CD14-positive monocyte (primary cell): ENCODE data around the gene PGM5. TPM values are rescaled to one million over a fixed set of nuclear protein-coding genes. Genes with fewer than 3 reads are reported as not detected.

ENCODE experiments used
- DNase-seq, 3 donors: peaks; one replicate each; pipeline ENCODE4 v3.0.0-alpha.2; 2011 to 2022
- H2AFZ ChIP-seq: 2 replicates; pipeline ENCODE4 v1.6.0; 2012; ENCODE audit warnings: mild to moderate bottlenecking, low read depth, low read length, inconsistent platforms; ENCODE audit not compliant: insufficient read depth, poor library complexity, severe bottlenecking
- H3K27ac ChIP-seq, 2 donors: 1 replicate in 1 of 2; 2 replicates in 1 of 2; pipeline ENCODE4 v1.5.1; 2012 to 2013; ENCODE audit warnings: low read length in 2 of 2, control low read depth in 1 of 2, inconsistent platforms in 1 of 2, low read depth in 1 of 2, mild to moderate bottlenecking in 1 of 2
- H3K27me3 ChIP-seq, 2 donors: one replicate each; pipeline versions ENCODE4 v1.6.0 to v1.6.1; 2011 to 2013; ENCODE audit warnings: low read length in 2 of 2; ENCODE audit not compliant: control insufficient read depth in 2 of 2, insufficient read depth in 2 of 2
- H3K36me3 ChIP-seq, 2 donors: replicated peaks in 1 of 2; 1 replicate in 1 of 2; 2 replicates in 1 of 2; pipeline versions ENCODE4 v1.5.1 to v1.6.1; 2012 to 2013; ENCODE audit warnings: low read length in 2 of 2, control low read depth in 1 of 2, inconsistent platforms in 1 of 2, mild to moderate bottlenecking in 1 of 2; ENCODE audit not compliant: insufficient read depth in 2 of 2, control insufficient read depth in 1 of 2
- H3K4me1 ChIP-seq, 2 donors: 1 replicate in 1 of 2; 2 replicates in 1 of 2; pipeline versions ENCODE4 v1.5.1 to v1.6.1; 2012 to 2013; ENCODE audit warnings: low read length in 2 of 2, control low read depth in 1 of 2, inconsistent platforms in 1 of 2, mild to moderate bottlenecking in 1 of 2, moderate library complexity in 1 of 2; ENCODE audit not compliant: insufficient read depth in 2 of 2, control insufficient read depth in 1 of 2
- H3K4me2 ChIP-seq: replicated peaks from 2 replicates; pipeline ENCODE3; 2012; ENCODE audit warnings: low read length, moderate library complexity, mild to moderate bottlenecking; ENCODE audit not compliant: poor library complexity, severe bottlenecking; ENCODE audit errors: extremely low read depth
- H3K4me3 ChIP-seq, 3 experiments: fragments of 200-600 bp in 1 of 3; sonication (generic) in 1 of 3; replicated peaks in 1 of 3; 1 replicate in 2 of 3; 2 replicates in 1 of 3; pipeline ENCODE4 v1.5.1; 2011 to 2013; ENCODE audit warnings: low read length in 3 of 3, mild to moderate bottlenecking in 3 of 3, control low read depth in 2 of 3, low read depth in 2 of 3, inconsistent platforms in 1 of 3, moderate library complexity in 1 of 3
- H3K79me2 ChIP-seq: 2 replicates; pipeline ENCODE4 v1.6.0; 2012; ENCODE audit warnings: mild to moderate bottlenecking, control low read depth, inconsistent platforms, low read length, moderate library complexity; ENCODE audit not compliant: insufficient read depth
- H3K9ac ChIP-seq: 2 replicates; pipeline ENCODE4 v1.6.0; 2017; ENCODE audit warnings: low read length, mild to moderate bottlenecking; ENCODE audit not compliant: insufficient read depth, poor library complexity, severe bottlenecking
- H3K9me3 ChIP-seq, 2 donors: replicated peaks in 1 of 2; 1 replicate in 1 of 2; 2 replicates in 1 of 2; pipeline versions ENCODE4 v1.5.1 to v1.6.1; 2012 to 2013; ENCODE audit warnings: low read length in 2 of 2, control low read depth in 1 of 2; ENCODE audit not compliant: control insufficient read depth in 1 of 2, insufficient read depth in 1 of 2
- H4K20me1 ChIP-seq: 2 replicates; pipeline ENCODE4 v1.6.0; 2012; ENCODE audit warnings: mild to moderate bottlenecking, low read length, control low read depth, moderate library complexity; ENCODE audit not compliant: insufficient read depth
- H3K27ac Mint-ChIP-seq, 7 donors: one replicate each; pipeline ENCODE4 v1.8.0; 2020; ENCODE audit warnings: mild to moderate bottlenecking in 7 of 7, mixed read lengths in 7 of 7, moderate library complexity in 6 of 7, inconsistent platforms in 2 of 7
- H3K27me3 Mint-ChIP-seq, 3 donors: one replicate each; pipeline ENCODE4 v1.8.0; 2021 to 2022; ENCODE audit warnings: low read depth in 3 of 3, mild to moderate bottlenecking in 3 of 3, mixed read lengths in 3 of 3, moderate library complexity in 3 of 3, inconsistent platforms in 1 of 3
- H3K36me3 Mint-ChIP-seq, 2 donors: one replicate each; pipeline ENCODE4 v1.8.0; 2020; ENCODE audit warnings: mixed read lengths in 2 of 2, inconsistent platforms in 1 of 2, mild to moderate bottlenecking in 1 of 2
- H3K4me1 Mint-ChIP-seq: one replicate; pipeline ENCODE4 v1.8.0; 2020; ENCODE audit warnings: mild to moderate bottlenecking, mixed read lengths
- H3K4me3 Mint-ChIP-seq, 2 donors: one replicate each; pipeline ENCODE4 v1.8.0; 2020; ENCODE audit warnings: mild to moderate bottlenecking in 2 of 2, mixed read lengths in 2 of 2, moderate library complexity in 1 of 2
- H3K9me3 Mint-ChIP-seq, 7 donors: one replicate each; pipeline ENCODE4 v1.8.0; 2020 to 2022; ENCODE audit warnings: mixed read lengths in 7 of 7, mild to moderate bottlenecking in 6 of 7, moderate library complexity in 6 of 7, inconsistent platforms in 2 of 7
- CTCF ChIP-seq: fragments of 200-600 bp; IDR thresholded peaks from one replicate; pipeline ENCODE4 v1.8.0; 2022; ENCODE audit warnings: antibody characterized with exemption, mild to moderate bottlenecking
- WGBS: methylation state at CpG from one replicate; pipeline ENCODE4 v1.1.5; 2013; ENCODE audit warnings: missing lambda C conversion rate; ENCODE audit not compliant: insufficient coverage; 5-methylcytosine and 5-hydroxymethylcytosine counted together
- intact Hi-C, 2 donors: fragments of 100-400 bp; cut with micrococcal nuclease; formaldehyde crosslinking; loops; one replicate each; pipeline versions ENCODE4 v1.15.0 to v1.15.1; 2023
- polyA plus RNA-seq, 3 donors: library from polyadenylated mRNA; depleted of rRNA in 1 of 3; unstranded in 2 of 3; stranded (reverse) in 1 of 3; fragments of 300-500 nt in 2 of 3; fragments of >200 nt in 1 of 3; fragmentation: Illumina TruSeq in 2 of 3; gene quantifications; 1 replicate in 2 of 3; 2 replicates in 1 of 3; pipeline ENCODE4 v1.2.3, GENCODE V29; 2012 to 2021

The PGM5 gene
- polyA plus RNA-seq, 3 donors: 0.35 to 1.2 (median 1.1) TPM

GRCh38 chr9:68507806-68508145 lies 151.4 kb downstream of the PGM5 start:
- TF ChIP-seq CTCF: peak; percentile 39
- intact Hi-C loops: loop anchor here (2.0 to 10.0 kb wide), 2 partner anchors 57 to 61 kb away; no protein-coding TSS in a partner anchor
- WGBS: 90% methylated on average over 1 of the region's 2 CpGs

GRCh38 chr9:68508547-68508946 lies 152.1 kb downstream of the PGM5 start:
- H3K4me3 Mint-ChIP-seq: no peak overlapping the region
- TF ChIP-seq CTCF: no peak
- Histone ChIP-seq H3K36me3 (no peaks in the 10 kb centered on the region), H3K27me3 (no peaks in the 10 kb centered on the region), H3K9ac (no peak overlapping the region), H2AFZ (peak overlapping the region; percentile 27), H4K20me1 (no peaks in the 10 kb centered on the region), H3K4me3 (no peak overlapping the region), H3K27ac (no peak overlapping the region), H3K4me1 (peaks cover 18 to 24% of the 10 kb centered on the region in 2 donors), H3K9me3 (no peaks in the 10 kb centered on the region), H3K4me2 (no peak overlapping the region), H3K79me2 (no peaks in the 10 kb centered on the region)
- no peaks in the 10 kb centered on the region for H3K27me3 Mint-ChIP-seq
- no peak for DNase-seq
- no peaks in the 10 kb centered on the region for H3K36me3 Mint-ChIP-seq
- 100% methylated on average over 1 of the region's 2 CpGs for WGBS
- intact Hi-C loops: loop anchor here in 1 of 2 donors (10.0 kb wide), 1 partner anchor 56 kb away; no protein-coding TSS in a partner anchor
- H3K4me1 Mint-ChIP-seq: peaks cover 24% of the 10 kb centered on the region
- no peak overlapping the region for H3K27ac Mint-ChIP-seq
- H3K9me3 Mint-ChIP-seq: peaks cover 0 to 6% (median 2%) of the 10 kb centered on the region in 7 donors

More at GRCh38 chr9:68507806-68508145, 151.4 kb downstream of the PGM5 start:
- Mint-ChIP-seq H3K27ac (no peak overlapping the region), H3K36me3 (no peaks in the 10 kb centered on the region), H3K9me3 (peaks cover 0 to 6% (median 2%) of the 10 kb centered on the region in 7 donors), H3K4me1 (peaks cover 24% of the 10 kb centered on the region), H3K27me3 (no peaks in the 10 kb centered on the region), H3K4me3 (no peak overlapping the region)
- DNase-seq: no peak
- Histone ChIP-seq H3K4me1 (peaks cover 18 to 24% of the 10 kb centered on the region in 2 donors), H3K27me3 (no peaks in the 10 kb centered on the region), H3K9me3 (no peaks in the 10 kb centered on the region), H3K36me3 (no peaks in the 10 kb centered on the region), H4K20me1 (no peaks in the 10 kb centered on the region), H3K9ac (no peak overlapping the region), H2AFZ (peak overlapping the region; percentile 2), H3K79me2 (no peaks in the 10 kb centered on the region), H3K27ac (no peak overlapping the region), H3K4me2 (no peak overlapping the region), H3K4me3 (no peak overlapping the region)
